Activated CD8-positive, alpha-beta T cell treated with anti-CD3 and anti-CD28 coated beads for 36 hours (primary cell): ENCODE data around the gene SSTR5. TPM values are rescaled to one million over a fixed set of nuclear protein-coding genes. Genes with fewer than 3 reads are reported as not detected.
"Not testable (repeated sequence)": the region's sequence is repeated elsewhere in the genome, so short reads cannot be mapped to it uniquely, and the experiment has no call there.

Source experiments
- ATAC-seq: fragments of 200-7000 bp; cut with Tn5 transposase; one replicate; pipeline ENCODE4 v1.10.0; 2021; ENCODE audit warnings: mild to moderate bottlenecking, moderate library complexity
- CTCF ChIA-PET: fragments of 350-600 bp; sonication (Branson Sonifier 250); formaldehyde crosslinking; loops from one replicate; lab custom pipeline; 2021; ENCODE audit warnings: antibody characterized with exemption; lab: Charles Lee
- POLR2A ChIA-PET: fragments of 350-600 bp; sonication (Branson Sonifier 250); formaldehyde crosslinking; loops from one replicate; lab custom pipeline; 2021; ENCODE audit warnings: antibody characterized with exemption; lab: Charles Lee
- DNase-seq: peaks from one replicate; pipeline ENCODE4 v3.0.0-alpha.2; 2020
- H3K27ac Mint-ChIP-seq: one replicate; pipeline ENCODE4 v1.8.0; 2021; ENCODE audit warnings: mild to moderate bottlenecking, mixed read lengths
- H3K27me3 Mint-ChIP-seq: one replicate; pipeline ENCODE4 v1.8.0; 2021; ENCODE audit warnings: mixed read lengths
- H3K36me3 Mint-ChIP-seq: one replicate; pipeline ENCODE4 v1.8.0; 2021; ENCODE audit warnings: low read depth, mixed read lengths
- H3K4me1 Mint-ChIP-seq: one replicate; pipeline ENCODE4 v1.8.0; 2021; ENCODE audit warnings: low read depth, mixed read lengths
- H3K4me3 Mint-ChIP-seq: one replicate; pipeline ENCODE4 v1.8.0; 2021; ENCODE audit warnings: mild to moderate bottlenecking, moderate library complexity, mixed read lengths
- H3K9me3 Mint-ChIP-seq: one replicate; pipeline ENCODE4 v1.8.0; 2021; ENCODE audit warnings: mixed read lengths
- intact Hi-C: fragments of 100-400 bp; cut with micrococcal nuclease; formaldehyde crosslinking; loops from one replicate; pipeline ENCODE4 v1.10.0; 2022
- total RNA-seq, 2 experiments: library from RNA; stranded (reverse); gene quantifications; one replicate each; pipeline ENCODE4 v1.2.3, GENCODE V29; 2021
- TF ChIP-seq, protein P1 (sequence below): fragments of 200-600 bp; IDR thresholded peaks from one replicate; pipeline ENCODE4 v1.8.0; 2022; ENCODE audit warnings: antibody characterized with exemption, mild to moderate bottlenecking

SSTR5 gene
- total RNA-seq, 2 experiments from 2014 or later, result not detected

DNA sequence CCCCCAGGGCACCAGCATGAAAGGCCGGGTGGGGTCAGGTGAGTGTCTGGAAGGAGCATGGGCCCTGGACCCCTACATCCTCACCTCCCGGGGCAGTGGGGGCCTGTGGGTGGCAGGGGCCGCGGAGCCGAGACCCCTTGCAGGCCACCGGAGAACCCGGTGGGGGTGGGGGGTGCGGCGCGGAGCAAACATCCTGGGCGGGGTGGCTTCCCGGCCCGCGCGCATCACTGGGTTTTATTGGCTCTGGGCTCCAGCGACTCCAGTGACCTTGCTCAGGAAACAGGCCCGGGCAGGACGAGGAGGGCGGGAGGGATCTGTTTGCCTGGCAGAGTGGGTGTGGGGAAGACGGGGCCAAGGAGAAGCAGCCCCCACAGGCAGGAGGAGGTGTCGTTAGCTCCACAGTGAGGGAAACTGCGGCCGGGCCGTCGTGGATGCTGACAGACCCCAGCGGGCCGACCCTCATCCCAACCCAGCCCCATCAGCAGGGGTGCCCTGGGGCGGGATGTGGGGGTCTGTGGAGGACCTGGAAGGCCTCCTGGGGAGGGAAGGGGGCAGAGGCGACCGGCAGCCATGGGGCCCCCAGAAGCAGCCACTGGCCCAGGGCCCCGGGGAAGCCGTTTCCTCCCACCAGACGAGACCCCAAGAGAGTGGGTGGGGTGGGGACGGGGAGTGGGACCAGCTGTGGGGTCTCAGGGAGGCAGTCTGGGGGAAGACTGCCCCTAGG, 10.6 kb downstream of the SSTR5 start:
- ATAC-seq (no peak), DNase-seq (no peak)
- TF ChIP-seq, protein P1, sequence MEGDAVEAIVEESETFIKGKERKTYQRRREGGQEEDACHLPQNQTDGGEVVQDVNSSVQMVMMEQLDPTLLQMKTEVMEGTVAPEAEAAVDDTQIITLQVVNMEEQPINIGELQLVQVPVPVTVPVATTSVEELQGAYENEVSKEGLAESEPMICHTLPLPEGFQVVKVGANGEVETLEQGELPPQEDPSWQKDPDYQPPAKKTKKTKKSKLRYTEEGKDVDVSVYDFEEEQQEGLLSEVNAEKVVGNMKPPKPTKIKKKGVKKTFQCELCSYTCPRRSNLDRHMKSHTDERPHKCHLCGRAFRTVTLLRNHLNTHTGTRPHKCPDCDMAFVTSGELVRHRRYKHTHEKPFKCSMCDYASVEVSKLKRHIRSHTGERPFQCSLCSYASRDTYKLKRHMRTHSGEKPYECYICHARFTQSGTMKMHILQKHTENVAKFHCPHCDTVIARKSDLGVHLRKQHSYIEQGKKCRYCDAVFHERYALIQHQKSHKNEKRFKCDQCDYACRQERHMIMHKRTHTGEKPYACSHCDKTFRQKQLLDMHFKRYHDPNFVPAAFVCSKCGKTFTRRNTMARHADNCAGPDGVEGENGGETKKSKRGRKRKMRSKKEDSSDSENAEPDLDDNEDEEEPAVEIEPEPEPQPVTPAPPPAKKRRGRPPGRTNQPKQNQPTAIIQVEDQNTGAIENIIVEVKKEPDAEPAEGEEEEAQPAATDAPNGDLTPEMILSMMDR, result no peak
- Mint-ChIP-seq H3K27me3 (peaks cover 22% of the 10 kb centered on the region), H3K4me3 (no peak overlapping the region), H3K9me3 (peaks cover 11% of the 10 kb centered on the region), H3K4me1 (no peaks in the 10 kb centered on the region), H3K27ac (no peak overlapping the region), H3K36me3 (peaks cover 4% of the 10 kb centered on the region)
- ChIA-PET CTCF (no interaction called here), POLR2A (no interaction called here)
- intact Hi-C loops, result no loop called here

DNA sequence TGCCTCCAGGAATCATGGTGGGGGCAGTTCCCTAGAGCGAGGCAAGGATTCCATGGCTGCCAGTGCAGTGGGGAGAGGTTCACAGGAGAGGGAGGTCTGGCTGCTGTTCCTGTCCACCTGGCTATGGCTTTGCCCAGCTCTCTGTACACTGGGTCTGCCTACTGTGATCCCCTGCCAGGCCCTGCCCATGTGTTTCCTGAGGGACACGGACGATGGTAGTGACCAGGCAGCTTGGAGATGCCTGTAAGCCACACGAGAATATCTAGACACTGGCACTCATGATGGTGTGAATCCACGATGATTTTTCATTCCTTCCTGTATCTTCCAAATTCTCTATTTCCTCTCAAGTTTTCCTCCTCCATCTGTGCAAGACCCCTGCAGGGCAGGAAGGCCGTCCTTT, 12.4 kb downstream of the SSTR5 start:
- CTCF ChIA-PET, result no interaction called here
- H3K9me3 Mint-ChIP-seq, result peaks cover 11% of the 10 kb centered on the region
- H3K27me3 Mint-ChIP-seq, result peaks cover 22% of the 10 kb centered on the region
- peaks cover 4% of the 10 kb centered on the region for H3K36me3 Mint-ChIP-seq
- H3K4me3 Mint-ChIP-seq, result no peak overlapping the region
- no peak overlapping the region for H3K27ac Mint-ChIP-seq
- TF ChIP-seq, protein P1, result no peak
- POLR2A ChIA-PET, result no interaction called here
- intact Hi-C loops, result no loop called here
- DNase-seq (no peak), ATAC-seq (no peak)
- H3K4me1 Mint-ChIP-seq, result no peaks in the 10 kb centered on the region

DNA sequence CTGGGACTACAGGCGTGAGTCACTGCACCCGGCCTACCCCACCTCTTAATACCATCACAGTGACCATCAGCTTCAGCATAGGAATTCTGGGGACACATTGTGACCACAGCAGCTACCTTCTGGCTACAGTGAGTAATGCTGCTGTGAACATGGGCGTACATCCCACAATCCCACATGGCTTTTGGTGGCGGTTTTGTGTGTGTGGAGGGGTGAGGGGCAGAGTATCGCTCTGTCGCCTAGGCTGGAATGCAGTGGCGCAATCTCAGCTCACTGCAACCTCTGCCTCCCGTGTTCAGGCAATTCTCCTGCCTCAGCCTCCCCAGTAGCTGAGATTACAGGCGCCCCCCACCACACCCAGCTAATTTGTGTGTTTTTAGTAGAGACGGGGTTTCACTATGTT, 13.9 kb downstream of the SSTR5 start:
- DNase-seq, intact Hi-C loops, H3K4me3 Mint-ChIP-seq, POLR2A ChIA-PET, H3K4me1 Mint-ChIP-seq, H3K36me3 Mint-ChIP-seq, ATAC-seq, H3K27ac Mint-ChIP-seq: not testable (repeated sequence)
- H3K27me3 Mint-ChIP-seq, result peaks cover 22% of the 10 kb centered on the region
- CTCF ChIA-PET, result interaction anchor here (1.1 kb wide), 1 partner anchor 345 kb away, joined by 3 read pairs; no protein-coding TSS in a partner anchor
- H3K9me3 Mint-ChIP-seq, result peaks cover 11% of the 10 kb centered on the region

DNA sequence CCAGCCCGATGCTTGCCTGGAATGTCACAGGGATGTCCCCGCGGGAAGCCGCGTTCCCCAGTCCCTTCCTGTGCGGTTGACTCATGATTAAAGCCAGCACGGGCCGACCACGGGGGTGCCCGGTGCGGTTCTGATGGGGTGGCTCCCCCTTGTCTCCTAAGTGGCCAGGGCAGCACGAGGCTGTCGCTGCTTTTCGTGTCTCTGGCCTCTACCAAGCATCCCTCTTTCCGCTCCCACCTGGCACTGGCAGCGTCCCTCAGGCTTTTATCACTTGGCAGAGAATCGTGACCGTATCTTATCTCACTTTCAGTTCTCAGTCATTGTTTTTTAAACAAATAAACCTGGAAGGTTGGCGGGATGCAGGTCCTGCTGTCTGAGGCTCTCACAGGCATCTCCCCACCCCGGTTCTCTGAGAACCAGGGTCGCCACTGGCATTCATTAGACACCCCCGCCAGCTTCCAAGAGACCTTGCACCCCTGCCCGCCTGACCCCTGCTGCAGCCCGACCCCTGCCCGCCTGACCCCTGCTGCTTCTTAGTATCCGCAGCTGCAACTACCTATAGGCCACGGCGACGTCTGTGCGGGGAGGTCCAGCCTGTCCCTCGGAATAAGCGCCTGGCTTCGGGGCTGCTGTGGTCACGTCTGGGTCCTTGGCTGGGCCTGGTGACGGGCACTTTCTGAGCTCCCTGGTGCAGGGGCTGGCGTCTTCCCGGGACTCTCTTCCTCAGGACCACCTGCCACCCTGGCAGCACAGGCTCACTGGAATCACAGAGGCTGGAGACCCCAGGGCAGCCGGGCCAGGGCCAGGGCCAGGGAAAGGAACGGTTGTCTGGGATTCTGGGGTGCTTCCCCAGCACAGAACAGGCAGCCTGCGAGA, 16.0 kb downstream of the SSTR5 start:
- Mint-ChIP-seq H3K27me3 (peaks cover 15% of the 10 kb centered on the region), H3K27ac (no peak overlapping the region), H3K9me3 (peaks cover 15% of the 10 kb centered on the region), H3K4me3 (no peak overlapping the region), H3K4me1 (no peaks in the 10 kb centered on the region), H3K36me3 (peaks cover 7% of the 10 kb centered on the region)
- ChIA-PET CTCF (no interaction called here), POLR2A (no interaction called here)
- TF ChIP-seq, protein P1, result no peak
- no peak for DNase-seq
- intact Hi-C loops, result no loop called here
- ATAC-seq, result no peak

DNA sequence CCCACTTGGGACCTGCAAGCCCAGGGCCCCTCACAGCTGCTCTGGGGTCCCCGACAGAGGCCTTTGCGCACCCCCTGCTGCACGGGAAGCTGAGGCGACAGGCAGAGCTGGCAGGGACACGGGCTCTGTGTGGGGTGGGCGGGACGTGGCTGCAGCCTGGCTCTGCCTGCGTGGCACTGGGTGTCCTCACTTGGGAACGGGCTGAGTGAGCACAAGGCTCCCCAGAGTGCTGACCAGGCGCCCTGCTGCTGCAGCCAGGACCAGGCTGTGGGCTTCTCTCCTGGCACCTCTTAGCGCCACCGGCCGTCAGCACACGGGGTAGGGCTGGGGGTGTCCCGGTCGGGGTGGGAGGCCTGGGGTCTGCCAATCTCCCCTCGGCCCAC, 16.9 kb downstream of the SSTR5 start:
- H3K27me3 Mint-ChIP-seq, result peaks cover 9% of the 10 kb centered on the region
- ChIA-PET CTCF (no interaction called here), POLR2A (no interaction called here)
- no peak overlapping the region for H3K4me3 Mint-ChIP-seq
- no peak overlapping the region for H3K27ac Mint-ChIP-seq
- intact Hi-C loops, result no loop called here
- peaks cover 15% of the 10 kb centered on the region for H3K9me3 Mint-ChIP-seq
- ATAC-seq (no peak), DNase-seq (no peak)
- no peaks in the 10 kb centered on the region for H3K4me1 Mint-ChIP-seq
- TF ChIP-seq, protein P1, result no peak
- peaks cover 7% of the 10 kb centered on the region for H3K36me3 Mint-ChIP-seq
